Measurements from ENCODE around the gene KLHL20. TPM values are rescaled to one million over a fixed set of nuclear protein-coding genes. Genes with fewer than 3 reads are reported as not detected.

Gene KLHL20
- total and polyA plus RNA-seq, 2 of the 13 experiments (the other 11 are each of a cell fraction or from before 2014, with no cell fraction given) = 7.4 to 14.3 TPM

GRCh38 chr1:173798078-173798477 is 83.3 kb downstream of the KLHL20 start:
- CTCF ChIA-PET (ENCODE audit: low intra/inter-chr PET ratio, low total read pairs) = no interaction called here
- FAIRE-seq (no peak), DNase-seq (ENCODE audit: low spot score) (no peak), ATAC-seq (no peak)
- H3K4me3 ChIP-seq (replicated peaks in 1 of 3; ENCODE audit: insufficient read depth in 1 of 3, low read depth in 2 of 3, low read length in 3 of 3) = no peak overlapping the region
- POLR2A ChIA-PET = no interaction called here
- H4K20me1 ChIP-seq (ENCODE audit: insufficient read depth, low read length) = no peaks in the 10 kb centered on the region
- in situ Hi-C loops (cut with HindIII; ENCODE audit: extremely low pct_ligation_motif_present, low pct_unique_long_range_greater_than_20kb) = no loop called here
- no peak overlapping the region for H3K9ac ChIP-seq (ENCODE audit: insufficient read depth, low read depth, low read length)
- H3K79me2 ChIP-seq (ENCODE audit: insufficient read depth, low read length) = no peaks in the 10 kb centered on the region
- no TSS peak for BruUV-seq (replicated peaks)
- intact Hi-C loops (cut with micrococcal nuclease; ENCODE audit: unreplicated experiment) = no loop called here
- 0 out of 2 replicates have a peak, but pooled peaks cover 5% of the 10 kb centered on the region for H3K9me3 ChIP-seq (ENCODE audit: low read length)
- no peak overlapping the region for H2AFZ ChIP-seq (ENCODE audit: low read length)
- H3K27ac ChIP-seq (ENCODE audit: extremely low read length, insufficient read depth, low read length) = no peak overlapping the region
- TF ChIP-seq HOXA3 (CRISPR knock-in tag; IDR thresholded peaks at IDR 0.05) (no peak), ZNF160 (CRISPR knock-in tag; IDR thresholded peaks at IDR 0.05) (no peak), ZNF589 (CRISPR knock-in tag; conservative IDR thresholded peaks at IDR 0.05) (no peak), FOSL2 (CRISPR knock-in tag; IDR thresholded peaks at IDR 0.05) (no peak), PREB (CRISPR knock-in tag; IDR thresholded peaks at IDR 0.05) (no peak), ZNF44 (CRISPR knock-in tag; IDR thresholded peaks at IDR 0.05) (no peak)
- TF ChIP-seq, protein P1, sequence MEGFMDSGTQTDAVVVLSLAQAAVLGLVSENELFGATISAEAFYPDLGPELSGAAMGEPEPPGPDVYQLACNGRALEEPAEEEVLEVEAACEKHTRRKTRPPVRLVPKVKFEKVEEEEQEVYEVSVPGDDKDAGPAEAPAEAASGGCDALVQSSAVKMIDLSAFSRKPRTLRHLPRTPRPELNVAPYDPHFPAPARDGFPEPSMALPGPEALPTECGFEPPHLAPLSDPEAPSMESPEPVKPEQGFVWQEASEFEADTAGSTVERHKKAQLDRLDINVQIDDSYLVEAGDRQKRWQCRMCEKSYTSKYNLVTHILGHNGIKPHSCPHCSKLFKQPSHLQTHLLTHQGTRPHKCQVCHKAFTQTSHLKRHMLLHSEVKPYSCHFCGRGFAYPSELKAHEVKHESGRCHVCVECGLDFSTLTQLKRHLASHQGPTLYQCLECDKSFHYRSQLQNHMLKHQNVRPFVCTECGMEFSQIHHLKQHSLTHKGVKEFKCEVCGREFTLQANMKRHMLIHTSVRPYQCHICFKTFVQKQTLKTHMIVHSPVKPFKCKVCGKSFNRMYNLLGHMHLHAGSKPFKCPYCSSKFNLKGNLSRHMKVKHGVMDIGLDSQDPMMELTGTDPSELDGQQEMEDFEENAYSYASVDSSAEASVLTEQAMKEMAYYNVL (CRISPR knock-in tag; IDR thresholded peaks at IDR 0.05; ENCODE audit: borderline replicate concordance) = no peak
- H3K4me2 ChIP-seq (ENCODE audit: low read depth, low read length) = no peak overlapping the region
- no peaks in the 10 kb centered on the region for H3K4me1 ChIP-seq (ENCODE audit: insufficient read depth, low read length)
- peaks cover 2 to 9% of the 10 kb centered on the region in 2 experiments; a peak in 4 of 5 replicates for H3K36me3 ChIP-seq (replicated peaks in 1 of 2; ENCODE audit: control insufficient read depth in 1 of 2, insufficient read depth in 2 of 2, low read length in 2 of 2)
- no peaks in the 10 kb centered on the region for H3K27me3 ChIP-seq (ENCODE audit: control insufficient read depth in 1 of 2, insufficient read depth in 2 of 2, low read length in 2 of 2)

Data from HepG2 (cell line).